A673 (cell line): ENCODE results near the gene AVPR1A.

Experiments used
- CTCF ChIP-seq: fragments of 300-800, 200-600 bp; sonication (generic); conservative IDR thresholded peaks from 2 replicates; pipeline ENCODE4 v1.5.1; 2017; ENCODE audit warnings: low read depth, mild to moderate bottlenecking, antibody characterized with exemption, low read length, moderate library complexity, mixed read lengths
- EZH2 ChIP-seq: fragments of 200-600 bp; sonication (generic); IDR thresholded peaks from 2 replicates; pipeline ENCODE4 v1.6.1; 2017; ENCODE audit warnings: borderline replicate concordance, low read depth, mild to moderate bottlenecking, mixed read lengths, antibody characterized with exemption, low read length; ENCODE audit not compliant: poor library complexity, severe bottlenecking

GRCh38 chr12:63138488-63138887 lies 12.5 kb downstream of the AVPR1A start:
- TF ChIP-seq EZH2 (no peak), CTCF (no peak)
